Measurements from ENCODE around the gene DIABLO. TPM values are rescaled to one million over a fixed set of nuclear protein-coding genes. Genes with fewer than 3 reads are reported as not detected.
A peak's percentile ranks its signal among the peaks of the same experiment; 100 is the strongest.

DIABLO gene
- polyA plus RNA-seq, 2 of the 4 experiments (the other 2 are of a cell fraction): 74.9 to 104 TPM

DNA sequence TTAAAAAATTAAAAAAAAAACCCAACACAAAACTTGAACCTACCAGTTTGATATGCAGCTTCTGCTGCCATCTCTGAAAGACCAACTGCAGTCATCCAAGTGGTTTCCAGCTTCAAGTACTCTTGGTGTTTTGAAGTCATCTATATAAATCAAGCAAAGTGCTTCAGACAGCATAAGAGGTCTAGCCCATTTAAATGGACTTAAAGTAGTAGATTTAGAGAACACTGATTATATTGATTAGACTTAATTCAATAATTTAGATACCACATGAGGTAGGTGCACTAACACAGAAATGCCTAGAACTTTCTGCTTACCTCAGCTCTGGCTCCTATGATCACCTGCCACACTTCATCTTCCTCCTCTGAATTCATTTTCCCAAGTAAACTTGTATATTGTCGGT, 9.4 kb downstream of the DIABLO start:
- ChIA-PET POLR2A (interaction anchor here (0.8 kb wide), 1 partner anchor 10 kb away, joined by 6 read pairs; the partner anchor contains the start of gene DIABLO), CTCF (interaction anchor here (1.3 to 1.7 kb wide), 3 partner anchors 26 to 50 kb away, joined by 3 to 7 read pairs (median 4); partner anchors contain the start of gene LRRC43)

DNA sequence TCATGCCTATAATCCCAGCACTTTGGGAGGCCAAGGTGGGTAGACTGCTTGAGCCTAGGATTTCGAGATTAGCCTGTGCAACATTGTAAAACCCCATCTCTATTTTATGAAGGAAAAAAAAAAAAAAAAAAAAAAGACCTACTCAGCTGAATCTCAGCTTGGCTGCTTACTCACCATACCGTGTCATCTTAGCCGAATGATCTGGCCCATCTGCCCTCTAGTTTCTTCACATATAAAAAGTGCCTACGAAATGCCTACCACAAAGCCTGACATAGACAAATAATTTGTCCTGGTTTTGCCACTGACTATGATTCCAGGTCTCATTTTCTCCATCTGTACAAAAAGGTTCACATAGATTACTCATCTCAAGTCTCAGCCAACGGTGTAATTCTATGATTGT, 10.1 kb downstream of the DIABLO start:
- ChIA-PET POLR2A (interaction anchor here (0.6 to 0.9 kb wide), 3 partner anchors 10 to 172 kb away, joined by 4 to 6 read pairs (median 4); partner anchors contain the start of gene DIABLO), CTCF (interaction anchor here (1.3 to 1.7 kb wide), 3 partner anchors 25 to 49 kb away, joined by 3 to 7 read pairs (median 4); partner anchors contain the start of gene LRRC43)

More for the DNA sequence above, 9.4 kb downstream of the DIABLO start:
- ATAC-seq (no peak), DNase-seq (ENCODE audit: low read depth in 1 of 2, low spot score in 1 of 2) (no peak), FAIRE-seq (no peak)
- WGBS (ENCODE audit: missing lambda C conversion rate): 92% methylated on average over 1 of the region's 1 CpG
- Histone ChIP-seq H3K4me3 (no peak overlapping the region), H3K4me1 (no peaks in the 10 kb centered on the region), H3K27ac (no peak overlapping the region), H3K9me3 (no peaks in the 10 kb centered on the region), H3K4me2 (no peak overlapping the region)
- TF ChIP-seq, protein P1, sequence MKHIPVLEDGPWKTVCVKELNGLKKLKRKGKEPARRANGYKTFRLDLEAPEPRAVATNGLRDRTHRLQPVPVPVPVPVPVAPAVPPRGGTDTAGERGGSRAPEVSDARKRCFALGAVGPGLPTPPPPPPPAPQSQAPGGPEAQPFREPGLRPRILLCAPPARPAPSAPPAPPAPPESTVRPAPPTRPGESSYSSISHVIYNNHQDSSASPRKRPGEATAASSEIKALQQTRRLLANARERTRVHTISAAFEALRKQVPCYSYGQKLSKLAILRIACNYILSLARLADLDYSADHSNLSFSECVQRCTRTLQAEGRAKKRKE (CRISPR knock-in tag; IDR thresholded peaks at IDR 0.05; ENCODE audit: low read depth): no peak
- no peak for TF ChIP-seq NFE2L2 (conservative IDR thresholded peaks at IDR 0.05; ENCODE audit: low read length)
- TF ChIP-seq, protein P2, sequence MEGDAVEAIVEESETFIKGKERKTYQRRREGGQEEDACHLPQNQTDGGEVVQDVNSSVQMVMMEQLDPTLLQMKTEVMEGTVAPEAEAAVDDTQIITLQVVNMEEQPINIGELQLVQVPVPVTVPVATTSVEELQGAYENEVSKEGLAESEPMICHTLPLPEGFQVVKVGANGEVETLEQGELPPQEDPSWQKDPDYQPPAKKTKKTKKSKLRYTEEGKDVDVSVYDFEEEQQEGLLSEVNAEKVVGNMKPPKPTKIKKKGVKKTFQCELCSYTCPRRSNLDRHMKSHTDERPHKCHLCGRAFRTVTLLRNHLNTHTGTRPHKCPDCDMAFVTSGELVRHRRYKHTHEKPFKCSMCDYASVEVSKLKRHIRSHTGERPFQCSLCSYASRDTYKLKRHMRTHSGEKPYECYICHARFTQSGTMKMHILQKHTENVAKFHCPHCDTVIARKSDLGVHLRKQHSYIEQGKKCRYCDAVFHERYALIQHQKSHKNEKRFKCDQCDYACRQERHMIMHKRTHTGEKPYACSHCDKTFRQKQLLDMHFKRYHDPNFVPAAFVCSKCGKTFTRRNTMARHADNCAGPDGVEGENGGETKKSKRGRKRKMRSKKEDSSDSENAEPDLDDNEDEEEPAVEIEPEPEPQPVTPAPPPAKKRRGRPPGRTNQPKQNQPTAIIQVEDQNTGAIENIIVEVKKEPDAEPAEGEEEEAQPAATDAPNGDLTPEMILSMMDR (IDR thresholded peaks at IDR 0.05): no peak
- no peak for TF ChIP-seq HOXB5 (CRISPR knock-in tag; IDR thresholded peaks at IDR 0.05)
- no peak for TF ChIP-seq SREBF2 (IDR thresholded peaks at IDR 0.05)
- no peak for TF ChIP-seq CEBPB (IDR thresholded peaks at IDR 0.05)
- no peak for TF ChIP-seq EHF (CRISPR knock-in tag; IDR thresholded peaks at IDR 0.05)
- no peak for TF ChIP-seq KDM1A (IDR thresholded peaks at IDR 0.05; ENCODE audit: low read depth)
- TF ChIP-seq RNF2 (IDR thresholded peaks at IDR 0.05; ENCODE audit: borderline replicate concordance, low read depth): no peak
- no peak for TF ChIP-seq HDAC2 (IDR thresholded peaks at IDR 0.05)

DNA sequence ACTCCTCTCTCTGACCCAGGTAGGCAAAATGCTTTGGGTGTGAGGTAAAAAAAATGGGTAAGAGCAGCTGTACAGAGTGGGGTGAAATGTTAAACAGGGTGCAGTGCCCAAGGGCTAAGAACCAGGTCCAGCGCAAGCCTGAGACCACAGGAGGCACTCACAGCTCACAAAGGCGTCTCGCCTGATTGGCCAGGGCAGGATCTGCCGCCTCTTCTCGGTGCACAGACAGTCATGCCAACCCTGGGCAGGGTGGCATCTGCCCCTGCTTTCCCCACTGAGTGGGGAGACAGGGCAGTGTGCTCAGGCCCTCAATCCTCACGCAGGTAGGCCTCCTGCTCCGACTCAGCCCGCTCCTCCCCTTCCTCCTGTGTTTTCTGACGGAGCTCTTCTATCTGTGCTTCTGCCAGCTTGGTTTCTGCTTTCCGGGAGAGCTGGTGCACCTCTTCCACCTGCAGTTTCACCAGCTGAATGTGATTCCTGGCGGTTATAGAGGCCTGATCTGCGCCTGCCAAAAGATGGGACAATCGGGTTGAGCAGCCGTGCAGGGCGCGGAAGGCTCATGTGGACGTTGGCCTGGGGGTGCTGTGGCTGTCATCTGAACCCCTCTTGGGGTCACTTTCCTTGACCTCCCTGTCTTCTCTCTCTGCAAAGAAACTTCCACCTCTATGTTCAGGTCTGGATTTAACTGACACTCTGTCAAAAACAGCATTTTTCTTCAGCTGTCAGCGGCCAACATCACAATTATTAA, 17.6 kb downstream of the DIABLO start:
- DNase-seq (ENCODE audit: low read depth in 1 of 2, low spot score in 1 of 2) (no peak), ATAC-seq (no peak), FAIRE-seq (no peak)
- Histone ChIP-seq H3K4me2 (no peak overlapping the region), H3K4me3 (no peak overlapping the region), H3K27ac (no peak overlapping the region), H3K4me1 (no peaks in the 10 kb centered on the region), H3K9me3 (no peaks in the 10 kb centered on the region)
- POLR2A ChIA-PET: no interaction called here
- CTCF ChIA-PET: interaction anchor here (0.6 to 1.3 kb wide), 3 partner anchors 12 to 28 kb away, joined by 3 to 5 read pairs (median 3); no protein-coding TSS in a partner anchor
- 93% methylated on average over 18 of the region's 18 CpGs for WGBS (ENCODE audit: missing lambda C conversion rate)
- TF ChIP-seq TP53 (CRISPR knock-in tag; IDR thresholded peaks at IDR 0.05) (no peak), RFX5 (IDR thresholded peaks at IDR 0.05) (no peak), MAFK (IDR thresholded peaks at IDR 0.05; ENCODE audit: partially characterized antibody) (no peak), MAZ (IDR thresholded peaks at IDR 0.05; ENCODE audit: borderline replicate concordance, low read depth, low read length) (no peak), POLR2AphosphoS2 (conservative IDR thresholded peaks at IDR 0.05; ENCODE audit: low read length) (no peak; the same call in 1 of the 2 replicates), PHF8 (IDR thresholded peaks at IDR 0.05; ENCODE audit: borderline replicate concordance, low read depth) (no peak), CHD4 (IDR thresholded peaks at IDR 0.05; ENCODE audit: borderline replicate concordance) (no peak), HOXB5 (CRISPR knock-in tag; IDR thresholded peaks at IDR 0.05) (no peak), BHLHE40 (IDR thresholded peaks at IDR 0.05; ENCODE audit: low read depth, low read length) (no peak), RNF2 (IDR thresholded peaks at IDR 0.05; ENCODE audit: borderline replicate concordance, low read depth) (no peak), MYC (IDR thresholded peaks at IDR 0.05; ENCODE audit: borderline replicate concordance, low read length) (no peak), EHF (CRISPR knock-in tag; IDR thresholded peaks at IDR 0.05) (no peak)
- TF ChIP-seq, protein P3, sequence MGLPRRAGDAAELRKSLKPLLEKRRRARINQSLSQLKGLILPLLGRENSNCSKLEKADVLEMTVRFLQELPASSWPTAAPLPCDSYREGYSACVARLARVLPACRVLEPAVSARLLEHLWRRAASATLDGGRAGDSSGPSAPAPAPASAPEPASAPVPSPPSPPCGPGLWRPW (IDR thresholded peaks at IDR 0.05): no peak
- TF ChIP-seq, protein P4, sequence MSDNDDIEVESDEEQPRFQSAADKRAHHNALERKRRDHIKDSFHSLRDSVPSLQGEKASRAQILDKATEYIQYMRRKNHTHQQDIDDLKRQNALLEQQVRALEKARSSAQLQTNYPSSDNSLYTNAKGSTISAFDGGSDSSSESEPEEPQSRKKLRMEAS (IDR thresholded peaks at IDR 0.05): no peak
- TF ChIP-seq, protein P5, sequence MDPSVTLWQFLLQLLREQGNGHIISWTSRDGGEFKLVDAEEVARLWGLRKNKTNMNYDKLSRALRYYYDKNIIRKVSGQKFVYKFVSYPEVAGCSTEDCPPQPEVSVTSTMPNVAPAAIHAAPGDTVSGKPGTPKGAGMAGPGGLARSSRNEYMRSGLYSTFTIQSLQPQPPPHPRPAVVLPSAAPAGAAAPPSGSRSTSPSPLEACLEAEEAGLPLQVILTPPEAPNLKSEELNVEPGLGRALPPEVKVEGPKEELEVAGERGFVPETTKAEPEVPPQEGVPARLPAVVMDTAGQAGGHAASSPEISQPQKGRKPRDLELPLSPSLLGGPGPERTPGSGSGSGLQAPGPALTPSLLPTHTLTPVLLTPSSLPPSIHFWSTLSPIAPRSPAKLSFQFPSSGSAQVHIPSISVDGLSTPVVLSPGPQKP (IDR thresholded peaks at IDR 0.05; ENCODE audit: low read depth, low read length): no peak
- TF ChIP-seq, protein P6, sequence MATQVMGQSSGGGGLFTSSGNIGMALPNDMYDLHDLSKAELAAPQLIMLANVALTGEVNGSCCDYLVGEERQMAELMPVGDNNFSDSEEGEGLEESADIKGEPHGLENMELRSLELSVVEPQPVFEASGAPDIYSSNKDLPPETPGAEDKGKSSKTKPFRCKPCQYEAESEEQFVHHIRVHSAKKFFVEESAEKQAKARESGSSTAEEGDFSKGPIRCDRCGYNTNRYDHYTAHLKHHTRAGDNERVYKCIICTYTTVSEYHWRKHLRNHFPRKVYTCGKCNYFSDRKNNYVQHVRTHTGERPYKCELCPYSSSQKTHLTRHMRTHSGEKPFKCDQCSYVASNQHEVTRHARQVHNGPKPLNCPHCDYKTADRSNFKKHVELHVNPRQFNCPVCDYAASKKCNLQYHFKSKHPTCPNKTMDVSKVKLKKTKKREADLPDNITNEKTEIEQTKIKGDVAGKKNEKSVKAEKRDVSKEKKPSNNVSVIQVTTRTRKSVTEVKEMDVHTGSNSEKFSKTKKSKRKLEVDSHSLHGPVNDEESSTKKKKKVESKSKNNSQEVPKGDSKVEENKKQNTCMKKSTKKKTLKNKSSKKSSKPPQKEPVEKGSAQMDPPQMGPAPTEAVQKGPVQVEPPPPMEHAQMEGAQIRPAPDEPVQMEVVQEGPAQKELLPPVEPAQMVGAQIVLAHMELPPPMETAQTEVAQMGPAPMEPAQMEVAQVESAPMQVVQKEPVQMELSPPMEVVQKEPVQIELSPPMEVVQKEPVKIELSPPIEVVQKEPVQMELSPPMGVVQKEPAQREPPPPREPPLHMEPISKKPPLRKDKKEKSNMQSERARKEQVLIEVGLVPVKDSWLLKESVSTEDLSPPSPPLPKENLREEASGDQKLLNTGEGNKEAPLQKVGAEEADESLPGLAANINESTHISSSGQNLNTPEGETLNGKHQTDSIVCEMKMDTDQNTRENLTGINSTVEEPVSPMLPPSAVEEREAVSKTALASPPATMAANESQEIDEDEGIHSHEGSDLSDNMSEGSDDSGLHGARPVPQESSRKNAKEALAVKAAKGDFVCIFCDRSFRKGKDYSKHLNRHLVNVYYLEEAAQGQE (IDR thresholded peaks at IDR 0.05): no peak

More for the DNA sequence above, 10.1 kb downstream of the DIABLO start:
- Histone ChIP-seq H3K4me1 (no peaks in the 10 kb centered on the region), H3K27ac (no peak overlapping the region), H3K4me2 (no peak overlapping the region), H3K4me3 (no peak overlapping the region), H3K9me3 (no peaks in the 10 kb centered on the region)
- FAIRE-seq (no peak), ATAC-seq (no peak), DNase-seq (ENCODE audit: low read depth in 1 of 2, low spot score in 1 of 2) (no peak)
- TF ChIP-seq RFX5 (IDR thresholded peaks at IDR 0.05) (no peak), MAFK (IDR thresholded peaks at IDR 0.05; ENCODE audit: partially characterized antibody) (peak; percentile 35)
- WGBS (ENCODE audit: missing lambda C conversion rate): 89% methylated on average over 5 of the region's 5 CpGs

Measured in A549 (cell line).